K562 (cell line): Measurements from ENCODE around the gene HOPX. TPM values are rescaled to one million over a fixed set of nuclear protein-coding genes. Genes with fewer than 3 reads are reported as not detected.

Experiments
- ATAC-seq: fragments of 200-7000 bp; cut with Tn5 transposase; 3 replicates; pipeline ENCODE4 v1.9.1; 2020; ENCODE audit warnings: moderate library complexity
- BruUV-seq: library from RNA; stranded (reverse); fragments of 400-500 nt; replicated peaks from 2 replicates; lab custom pipeline; 2021; lab: Mats Ljungman, UMichigan
- CTCF ChIA-PET: fragments of 300-600 bp; formaldehyde crosslinking; extraction: SDS; loops from one replicate; lab custom pipeline; 2021; ENCODE audit warnings: low intra/inter-chr PET ratio; lab: Yijun Ruan, JAX
- POLR2A ChIA-PET: fragments of 300-600, 350-650 bp; sonication (Branson Sonifier 250); formaldehyde crosslinking; extraction: SDS; loops from one replicate; lab custom pipeline; 2021; ENCODE audit warnings: antibody characterized with exemption, inconsistent platforms; lab: Yijun Ruan, JAX
- DNase-seq, 4 experiments: peaks; one replicate each; pipeline versions ENCODE4 v3.0.0 to v3.0.0-alpha.2; 2011 to 2018; ENCODE audit warnings: low spot score in 3 of 4, mixed read lengths in 3 of 4; ENCODE audit errors: extremely low read depth in 1 of 4
- FAIRE-seq: peaks from 2 replicates; lab custom pipeline; 2011; peaks lifted over from hg19 to GRCh38; lab: Jason Lieb, UNC
- H2AFZ ChIP-seq: 2 replicates; pipeline ENCODE4 v1.6.0; 2011; ENCODE audit warnings: low read depth, low read length, control low read depth, inconsistent platforms
- H3K27ac ChIP-seq: fragments of 200-600 bp; 3 replicates; pipeline ENCODE4 v1.8.0; 2011; ENCODE audit warnings: low read depth, mild to moderate bottlenecking, control low read depth, inconsistent platforms, low read length, moderate library complexity, mixed read lengths; ENCODE audit errors: extremely low read depth
- H3K27me3 ChIP-seq, 2 experiments: fragments of 300-600 bp in 1 of 2; 2 replicates in 1 of 2; 3 replicates in 1 of 2; pipeline versions ENCODE4 v1.6.0 to v1.8.0; 2011; ENCODE audit warnings: inconsistent platforms in 2 of 2, low read length in 2 of 2, mild to moderate bottlenecking in 1 of 2, mixed read lengths in 1 of 2, moderate library complexity in 1 of 2; ENCODE audit not compliant: control insufficient read depth in 2 of 2, insufficient read depth in 2 of 2
- H3K36me3 ChIP-seq: fragments of 300-600 bp; 3 replicates; pipeline ENCODE4 v1.8.0; 2011; ENCODE audit warnings: mild to moderate bottlenecking, low read length, inconsistent platforms; ENCODE audit not compliant: control insufficient read depth, insufficient read depth
- H3K4me1 ChIP-seq, 2 experiments: fragments of 200-600 bp in 1 of 2; replicated peaks in 1 of 2; 2 replicates in 1 of 2; 3 replicates in 1 of 2; pipeline versions ENCODE4 v1.5.1 to v1.8.0; 2011; ENCODE audit warnings: inconsistent platforms in 2 of 2, low read length in 2 of 2, mild to moderate bottlenecking in 1 of 2, mixed read lengths in 1 of 2, moderate library complexity in 1 of 2; ENCODE audit not compliant: control insufficient read depth in 2 of 2, insufficient read depth in 2 of 2
- H3K4me2 ChIP-seq: 2 replicates; pipeline ENCODE4 v1.6.1; 2011; ENCODE audit warnings: low read length, control low read depth, inconsistent platforms, mixed read lengths; ENCODE audit not compliant: insufficient read depth
- H3K4me3 ChIP-seq: fragments of 200-600 bp; sonication (generic), shearing (Covaris generic); 2 replicates; pipeline ENCODE4 v1.5.1; 2016; ENCODE audit warnings: control low read depth, inconsistent platforms
- H3K79me2 ChIP-seq: fragments of 200-600 bp; 3 replicates; pipeline ENCODE4 v1.8.0; 2011; ENCODE audit warnings: low read length, inconsistent platforms; ENCODE audit not compliant: control insufficient read depth, insufficient read depth
- H3K9ac ChIP-seq, 2 experiments: 2 replicates each; pipeline versions ENCODE4 v1.6.0 to v1.6.1; 2011; ENCODE audit warnings: low read depth in 2 of 2, low read length in 2 of 2, control low read depth in 1 of 2, inconsistent platforms in 1 of 2, mild to moderate bottlenecking in 1 of 2, mixed read lengths in 1 of 2; ENCODE audit not compliant: insufficient read depth in 1 of 2
- H3K9me1 ChIP-seq: one replicate; pipeline ENCODE4 v1.6.0; 2011; ENCODE audit warnings: inconsistent platforms, mild to moderate bottlenecking, low read length, moderate library complexity; ENCODE audit not compliant: control insufficient read depth, insufficient read depth
- H3K9me3 ChIP-seq: replicated peaks from 2 replicates; pipeline ENCODE4 v1.5.1; 2011; ENCODE audit warnings: low read depth, low read length, inconsistent platforms; ENCODE audit not compliant: control insufficient read depth, insufficient read depth
- H4K20me1 ChIP-seq: replicated peaks from 2 replicates; pipeline ENCODE4 v1.6.1; 2011; ENCODE audit warnings: low read length, inconsistent platforms, mixed read lengths; ENCODE audit not compliant: control insufficient read depth, insufficient read depth
- ARID2 ChIP-seq: fragments of 450-650 bp; IDR thresholded peaks from 2 replicates; pipeline ENCODE4 v1.6.1; 2017; ENCODE audit warnings: antibody characterized with exemption, mild to moderate bottlenecking
- C11orf30 ChIP-seq: fragments of 450-650 bp; IDR thresholded peaks from 2 replicates; pipeline ENCODE4 v1.6.1; 2016; ENCODE audit warnings: low read depth, mild to moderate bottlenecking
- CEBPG ChIP-seq, 3 experiments: fragments of 200-800 bp in 1 of 3; sonication (Bioruptor generic) in 1 of 3; sonication (generic) in 1 of 3; formaldehyde crosslinking in 1 of 3; IDR thresholded peaks in 2 of 3; conservative IDR thresholded peaks in 1 of 3; 2 replicates each; pipeline versions ENCODE4 v1.6.1 to v1.8.0; 2016 to 2022; ENCODE audit warnings: missing compliant biosample characterization in 2 of 3, missing genetic modification characterization in 2 of 3, mild to moderate bottlenecking in 1 of 3, missing genetic modification reagents in 1 of 3
- FOXK2 ChIP-seq, 2 experiments: fragments of 450-650 bp; IDR thresholded peaks in 1 of 2; conservative IDR thresholded peaks in 1 of 2; 2 replicates each; pipeline ENCODE4 v1.6.1; 2016; ENCODE audit warnings: low read depth in 2 of 2, mild to moderate bottlenecking in 1 of 2
- MAFF ChIP-seq: IDR thresholded peaks from 2 replicates; pipeline ENCODE4 v1.6.1; 2012; ENCODE audit warnings: low read length, improper control_type of control experiment
- MAFG ChIP-seq: fragments of 450-650 bp; conservative IDR thresholded peaks from 2 replicates; pipeline ENCODE4 v1.6.1; 2016; ENCODE audit warnings: missing genetic modification characterization, missing compliant biosample characterization
- MAFK ChIP-seq: IDR thresholded peaks from 2 replicates; pipeline ENCODE4 v1.6.1; 2011; ENCODE audit warnings: low read length, improper control_type of control experiment
- MTA3 ChIP-seq: fragments of 450-650 bp; formaldehyde crosslinking; IDR thresholded peaks from 2 replicates; pipeline ENCODE4 v1.6.1; 2017; ENCODE audit warnings: mild to moderate bottlenecking, borderline replicate concordance
- NR2C2 ChIP-seq, 2 experiments: fragments of 200-800 bp in 1 of 2; sonication (Bioruptor generic) in 1 of 2; sonication (generic) in 1 of 2; formaldehyde crosslinking in 1 of 2; IDR thresholded peaks; 2 replicates each; pipeline versions ENCODE4 v1.6.1 to v1.8.0; 2016 to 2022; ENCODE audit warnings: mild to moderate bottlenecking in 1 of 2, missing compliant biosample characterization in 1 of 2, missing genetic modification characterization in 1 of 2, missing genetic modification reagents in 1 of 2
- RBBP5 ChIP-seq: fragments of 200-600 bp; sonication (generic); IDR thresholded peaks from 2 replicates; pipeline ENCODE4 v1.6.1; 2012; ENCODE audit warnings: borderline replicate concordance, mild to moderate bottlenecking, low read length, control low read depth, inconsistent platforms; ENCODE audit not compliant: insufficient read depth, poor library complexity, severe bottlenecking
- TCFL5 ChIP-seq: fragments of 250-450 bp; sonication (Bioruptor Pico); conservative IDR thresholded peaks from 2 replicates; pipeline ENCODE4 v1.6.1; 2021; ENCODE audit warnings: mild to moderate bottlenecking, moderate library complexity, matching md5 sums
- ZFP36 ChIP-seq: fragments of 150-350 bp; IDR thresholded peaks from 2 replicates; pipeline ENCODE4 v1.6.1; 2018; ENCODE audit warnings: low read length, low read depth; ENCODE audit not compliant: partially characterized antibody
- ZNF3 ChIP-seq: fragments of 250-450 bp; sonication (Bioruptor Pico); IDR thresholded peaks from 2 replicates; pipeline ENCODE4 v1.5.0; 2021; ENCODE audit warnings: mild to moderate bottlenecking, moderate library complexity
- ZNF316 ChIP-seq: fragments of 450-650 bp; IDR thresholded peaks from 2 replicates; pipeline ENCODE4 v1.6.1; 2016
- ZNF408 ChIP-seq: fragments of 250-450 bp; sonication (Bioruptor Pico); IDR thresholded peaks from 2 replicates; pipeline ENCODE4 v1.4.0; 2020; ENCODE audit warnings: low read depth, mild to moderate bottlenecking, moderate library complexity
- WGBS: fragments of 100-300 bp; shearing (Covaris generic); methylation state at CpG from one replicate; pipeline ENCODE4 v1.1.6; 2016; ENCODE audit warnings: low coverage, mixed read lengths; ENCODE audit not compliant: insufficient coverage; ENCODE audit errors: missing lambda C conversion rate; 5-methylcytosine and 5-hydroxymethylcytosine counted together
- in situ Hi-C: fragments of 300-500 bp; cut with MboI; formaldehyde crosslinking; loops from 4 replicates; pipeline ENCODE4 v1.15.0; 2018; ENCODE audit warnings: inconsistent platforms, mixed read lengths
- intact Hi-C: fragments of 100-400 bp; cut with micrococcal nuclease; formaldehyde crosslinking; loops from 2 replicates; pipeline ENCODE4 v1.14.2; 2022
- polyA plus RNA-seq, 8 experiments: library from polyadenylated mRNA; depleted of rRNA in 4 of 8; stranded (reverse) in 5 of 8; unstranded in 3 of 8; fragments of >200 nt; fragmentation: Nextera tagmentation in 2 of 8; fragmentation: Illumina TruSeq in 1 of 8; extraction: Ambion mirVana in 2 of 8; extraction: Trizol in 1 of 8; gene quantifications; 2 replicates each; pipeline versions ENCODE4 v1.2.1 to v1.2.3, GENCODE V29; 2011 to 2014; ENCODE audit warnings: inconsistent platforms in 1 of 8, missing spikeins in 1 of 8
- total RNA-seq, 7 experiments: library from RNA; depleted of rRNA in 6 of 7; stranded (reverse); fragments of >200 nt in 6 of 7; fragmentation: Illumina TruSeq in 2 of 7; extraction: Trizol in 2 of 7; gene quantifications; 2 replicates each; pipeline versions ENCODE4 v1.2.1 to v1.2.3, GENCODE V29; 2011 to 2021; ENCODE audit warnings: low replicate concordance in 1 of 7

Gene HOPX
- total and polyA plus RNA-seq, 9 of the 15 experiments (the other 6 are each of a cell fraction or from before 2014, with no cell fraction given) = 0.24 TPM; not detected in 8

DNA sequence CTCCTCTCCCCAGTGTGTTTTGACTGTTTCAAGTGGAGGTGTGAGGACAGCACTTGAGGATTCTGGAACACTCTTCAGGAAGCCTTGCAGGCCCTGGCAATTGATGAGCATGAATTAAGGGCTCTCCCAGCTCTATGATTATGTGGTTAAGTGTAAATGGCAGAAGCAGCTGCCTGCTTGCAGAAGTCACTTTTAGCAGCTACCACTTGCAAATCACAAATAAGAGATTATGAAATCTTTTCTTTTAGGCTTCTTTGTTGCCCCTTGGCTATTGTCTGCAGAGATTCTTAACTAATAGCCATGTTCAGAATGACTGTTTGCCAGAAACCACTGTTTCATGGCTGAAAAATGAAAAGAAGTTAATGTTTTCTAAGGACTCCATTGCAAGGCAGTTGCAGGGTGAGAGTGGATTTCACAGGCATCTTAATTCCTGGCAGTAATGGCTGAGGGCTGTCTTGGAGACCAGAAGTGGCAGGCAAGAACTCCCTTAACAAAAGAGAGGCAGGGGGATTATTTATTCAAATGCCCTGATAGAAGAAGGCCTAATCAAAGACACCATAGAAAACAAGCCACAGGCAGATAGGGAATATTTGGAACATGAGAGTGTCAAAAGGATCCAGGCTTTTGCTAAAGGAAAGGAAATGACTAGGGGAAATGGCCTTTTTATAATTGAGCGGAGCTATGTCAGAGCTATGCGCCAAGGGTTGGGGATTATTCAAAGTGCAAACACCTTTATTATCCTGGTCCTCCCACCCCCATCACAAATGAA lies 8.3 kb upstream of the HOPX start:
- no TSS peak for BruUV-seq
- POLR2A ChIA-PET = no interaction called here
- no peak for DNase-seq
- intact Hi-C loops (no loop called here), in situ Hi-C loops (no loop called here)
- Histone ChIP-seq H3K36me3 (no peaks in the 10 kb centered on the region), H3K4me1 (no peaks in the 10 kb centered on the region), H3K4me2 (no peak overlapping the region), H3K9me1 (no peaks in the 10 kb centered on the region), H3K9me3 (no peaks in the 10 kb centered on the region), H3K79me2 (no peaks in the 10 kb centered on the region), H3K9ac (no peak overlapping the region), H3K27ac (no peak overlapping the region), H4K20me1 (no peaks in the 10 kb centered on the region; the same call in 1 of the 2 replicates), H3K27me3 (peaks cover under 1 to 5% of the 10 kb centered on the region in 2 experiments; a peak in 3 of 5 replicates), H2AFZ (no peak overlapping the region), H3K4me3 (no peak overlapping the region)
- ATAC-seq = no peak
- TF ChIP-seq FOXK2 (conservative IDR thresholded peaks at IDR 0.05 in 1 of 2, IDR thresholded peaks at IDR 0.05 in 1 of 2; ENCODE audit: low read depth in 2 of 2) = no peak
- 0% methylated on average over 2 of the region's 2 CpGs for WGBS
- CTCF ChIA-PET = no interaction called here
- no peak for FAIRE-seq

DNA sequence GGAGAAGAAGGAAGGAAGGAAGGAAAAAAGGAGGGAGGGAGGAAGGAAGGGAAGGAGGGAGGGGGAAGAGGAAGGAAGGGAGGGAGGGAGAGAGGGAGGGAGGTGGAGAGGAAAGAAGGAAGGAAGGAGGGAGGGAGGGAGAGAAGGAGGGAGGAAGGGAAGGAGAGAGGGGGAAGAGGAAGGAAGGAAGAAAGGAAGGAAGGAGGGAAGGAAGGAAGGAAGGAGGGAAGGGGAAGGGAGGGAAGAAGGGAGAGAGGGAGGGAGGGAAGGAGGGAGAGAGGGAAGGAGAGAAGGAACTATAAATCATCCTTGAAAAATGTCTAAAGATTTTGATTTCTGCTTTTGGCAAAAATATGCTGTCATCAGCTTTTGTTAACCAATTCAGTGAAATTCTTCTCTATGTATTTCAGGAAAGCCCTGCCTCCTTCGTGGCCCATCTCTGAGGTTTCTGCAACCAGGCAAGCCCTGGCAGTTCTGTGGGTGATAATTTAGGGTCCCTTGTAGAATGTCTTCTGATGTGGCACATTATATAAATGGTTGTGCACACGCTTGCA lies 7.1 kb upstream of the HOPX start:
- no peaks in the 10 kb centered on the region for H3K4me1 ChIP-seq
- no peak overlapping the region for H2AFZ ChIP-seq
- in situ Hi-C loops = no loop called here
- H3K27me3 ChIP-seq = peaks cover 0 to 5% of the 10 kb centered on the region in 2 experiments; a peak in 2 of 5 replicates
- ATAC-seq (no peak), DNase-seq (no peak), FAIRE-seq (no peak)
- WGBS = 0% methylated on average over 2 of the region's 2 CpGs
- no TSS peak for BruUV-seq
- no peaks in the 10 kb centered on the region; the same call in 1 of the 2 replicates for H4K20me1 ChIP-seq
- H3K79me2 ChIP-seq = no peaks in the 10 kb centered on the region
- POLR2A ChIA-PET = no interaction called here
- TF ChIP-seq RBBP5 = no peak
- peak; percentile 41 for TF ChIP-seq MAFG (tag)
- no peak for TF ChIP-seq ZNF408 (CRISPR knock-in tag)
- TF ChIP-seq C11orf30 = peak; percentile 57; the same call in 1 of the 2 replicates
- no peak for TF ChIP-seq ARID2
- peak; percentile 54; the same call in 1 of the 2 replicates for TF ChIP-seq MAFF
- peak; percentile 57 for TF ChIP-seq MAFK
- TF ChIP-seq MTA3 = no peak
- TF ChIP-seq ZNF3 (CRISPR knock-in tag) = no peak
- TF ChIP-seq ZFP36 = no peak
- no peak for TF ChIP-seq NR2C2 (CRISPR knock-in tag; IDR thresholded peaks at IDR 0.05)
- TF ChIP-seq NR2C2 (tag; IDR thresholded peaks at IDR 0.05) = no peak
- no peak for TF ChIP-seq CEBPG (CRISPR knock-in tag; IDR thresholded peaks at IDR 0.05)
- TF ChIP-seq CEBPG (tag; conservative IDR thresholded peaks at IDR 0.05 in 1 of 2, IDR thresholded peaks at IDR 0.05 in 1 of 2) = no peak
- TF ChIP-seq TCFL5 (CRISPR knock-in tag) = no peak
- TF ChIP-seq ZNF316 = peak; percentile 61
- H3K36me3 ChIP-seq = no peaks in the 10 kb centered on the region
- intact Hi-C loops = no loop called here
- H3K9me3 ChIP-seq = no peaks in the 10 kb centered on the region
- H3K27ac ChIP-seq = no peak overlapping the region
- no peak overlapping the region for H3K4me3 ChIP-seq
- H3K9me1 ChIP-seq = no peaks in the 10 kb centered on the region
- H3K9ac ChIP-seq = no peak overlapping the region
- CTCF ChIA-PET = no interaction called here
- no peak overlapping the region for H3K4me2 ChIP-seq
